Measurements from ENCODE around the gene ZNF827.

DNA sequence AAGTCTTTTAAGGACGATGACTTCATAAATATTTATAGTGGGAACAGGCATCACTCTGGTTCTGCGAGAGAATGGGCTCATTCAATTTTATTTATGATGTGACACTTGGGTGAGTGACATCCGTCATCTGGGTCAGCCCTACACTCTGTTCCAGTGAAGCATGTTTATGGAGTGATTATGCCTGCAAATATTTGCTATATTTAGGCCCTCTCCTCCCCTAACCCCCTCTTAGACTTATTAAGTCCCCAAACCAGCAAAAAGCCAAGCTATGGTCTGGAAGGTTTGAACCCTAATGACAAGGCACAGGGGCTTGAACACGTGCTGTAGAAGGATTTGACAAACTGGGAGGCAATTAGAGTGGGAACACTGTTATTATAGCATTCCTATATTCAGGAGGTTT lies 202.8 kb downstream of the ZNF827 start:
- TF ChIP-seq, protein P1, sequence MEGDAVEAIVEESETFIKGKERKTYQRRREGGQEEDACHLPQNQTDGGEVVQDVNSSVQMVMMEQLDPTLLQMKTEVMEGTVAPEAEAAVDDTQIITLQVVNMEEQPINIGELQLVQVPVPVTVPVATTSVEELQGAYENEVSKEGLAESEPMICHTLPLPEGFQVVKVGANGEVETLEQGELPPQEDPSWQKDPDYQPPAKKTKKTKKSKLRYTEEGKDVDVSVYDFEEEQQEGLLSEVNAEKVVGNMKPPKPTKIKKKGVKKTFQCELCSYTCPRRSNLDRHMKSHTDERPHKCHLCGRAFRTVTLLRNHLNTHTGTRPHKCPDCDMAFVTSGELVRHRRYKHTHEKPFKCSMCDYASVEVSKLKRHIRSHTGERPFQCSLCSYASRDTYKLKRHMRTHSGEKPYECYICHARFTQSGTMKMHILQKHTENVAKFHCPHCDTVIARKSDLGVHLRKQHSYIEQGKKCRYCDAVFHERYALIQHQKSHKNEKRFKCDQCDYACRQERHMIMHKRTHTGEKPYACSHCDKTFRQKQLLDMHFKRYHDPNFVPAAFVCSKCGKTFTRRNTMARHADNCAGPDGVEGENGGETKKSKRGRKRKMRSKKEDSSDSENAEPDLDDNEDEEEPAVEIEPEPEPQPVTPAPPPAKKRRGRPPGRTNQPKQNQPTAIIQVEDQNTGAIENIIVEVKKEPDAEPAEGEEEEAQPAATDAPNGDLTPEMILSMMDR (conservative IDR thresholded peaks at IDR 0.05; ENCODE audit: low read length) = no peak
- TF ChIP-seq EZH2phosphoT487 (IDR thresholded peaks at IDR 0.05; ENCODE audit: borderline replicate concordance) = no peak

Measured in Loucy (cell line).